Astrocyte (in vitro differentiated cells and primary cell): ENCODE data around the gene NSUN3.

ENCODE experiments used
- EZH2 ChIP-seq: IDR thresholded peaks from 2 replicates; pipeline ENCODE4 v1.6.1; 2012; ENCODE audit warnings: mild to moderate bottlenecking, low read length, inconsistent platforms; ENCODE audit not compliant: insufficient read depth
- TF ChIP-seq, protein P1 (sequence below): IDR thresholded peaks from 2 replicates; pipeline ENCODE4 v1.5.1; 2011; ENCODE audit warnings: low read depth, mild to moderate bottlenecking, inconsistent platforms, low read length, moderate library complexity; ENCODE audit not compliant: insufficient read depth

DNA sequence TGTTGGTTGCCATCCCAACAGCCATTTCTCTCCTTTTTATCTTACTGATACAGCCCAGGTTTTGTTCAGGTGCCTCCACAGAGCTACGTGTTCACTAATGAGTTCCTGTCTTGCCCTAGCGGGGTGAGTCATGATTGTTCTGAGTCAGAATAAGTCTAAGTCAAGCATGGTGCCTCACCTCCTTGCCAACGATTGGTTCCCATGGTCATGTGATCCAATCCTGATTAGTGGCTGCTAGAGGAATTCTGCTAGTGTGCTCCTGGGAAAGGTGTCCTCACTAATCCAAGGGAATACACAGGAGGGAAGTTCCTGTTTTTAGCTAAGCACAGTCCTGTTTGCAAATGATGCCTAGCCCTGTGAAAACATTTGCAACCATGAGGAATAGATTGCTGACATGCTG lies 99.8 kb downstream of the NSUN3 start:
- TF ChIP-seq, protein P1, sequence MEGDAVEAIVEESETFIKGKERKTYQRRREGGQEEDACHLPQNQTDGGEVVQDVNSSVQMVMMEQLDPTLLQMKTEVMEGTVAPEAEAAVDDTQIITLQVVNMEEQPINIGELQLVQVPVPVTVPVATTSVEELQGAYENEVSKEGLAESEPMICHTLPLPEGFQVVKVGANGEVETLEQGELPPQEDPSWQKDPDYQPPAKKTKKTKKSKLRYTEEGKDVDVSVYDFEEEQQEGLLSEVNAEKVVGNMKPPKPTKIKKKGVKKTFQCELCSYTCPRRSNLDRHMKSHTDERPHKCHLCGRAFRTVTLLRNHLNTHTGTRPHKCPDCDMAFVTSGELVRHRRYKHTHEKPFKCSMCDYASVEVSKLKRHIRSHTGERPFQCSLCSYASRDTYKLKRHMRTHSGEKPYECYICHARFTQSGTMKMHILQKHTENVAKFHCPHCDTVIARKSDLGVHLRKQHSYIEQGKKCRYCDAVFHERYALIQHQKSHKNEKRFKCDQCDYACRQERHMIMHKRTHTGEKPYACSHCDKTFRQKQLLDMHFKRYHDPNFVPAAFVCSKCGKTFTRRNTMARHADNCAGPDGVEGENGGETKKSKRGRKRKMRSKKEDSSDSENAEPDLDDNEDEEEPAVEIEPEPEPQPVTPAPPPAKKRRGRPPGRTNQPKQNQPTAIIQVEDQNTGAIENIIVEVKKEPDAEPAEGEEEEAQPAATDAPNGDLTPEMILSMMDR = no peak
- TF ChIP-seq EZH2 = no peak
